Spleen (tissue), 7 donors: ENCODE results near the gene OSM.

Experiments
- POLR2A ChIP-seq, 3 donors: fragments of 450-650 bp; IDR thresholded peaks; one replicate each; pipeline ENCODE4 v1.5.1; 2017; ENCODE audit warnings: antibody characterized with exemption in 3 of 3, mild to moderate bottlenecking in 1 of 3
- POLR2AphosphoS5 ChIP-seq, 3 donors: sonication (generic); formaldehyde crosslinking; IDR thresholded peaks; one replicate each; pipeline ENCODE4 v1.5.1; 2017; ENCODE audit warnings: antibody characterized with exemption in 3 of 3
- TF ChIP-seq, protein P1 (sequence below), 11 experiments: fragments of 200-600 bp in 7 of 11; fragments of 450-650 bp in 4 of 11; sonication (generic) in 4 of 11; IDR thresholded peaks in 8 of 11; conservative IDR thresholded peaks in 3 of 11; 1 replicate in 7 of 11; 2 replicates in 4 of 11; pipeline versions ENCODE4 v1.4.0 to v1.8.0; 2016 to 2021; ENCODE audit warnings: antibody characterized with exemption in 11 of 11, inconsistent platforms in 4 of 11, mild to moderate bottlenecking in 1 of 11
- donor health status: DM: no; HTN: no; CAD: no; lungs with moderate emphysema.
- donor health status: DM: no; HTN: no; CAD: no.
- donor health status: DM: no; HTN: no; CAD: no.

DNA sequence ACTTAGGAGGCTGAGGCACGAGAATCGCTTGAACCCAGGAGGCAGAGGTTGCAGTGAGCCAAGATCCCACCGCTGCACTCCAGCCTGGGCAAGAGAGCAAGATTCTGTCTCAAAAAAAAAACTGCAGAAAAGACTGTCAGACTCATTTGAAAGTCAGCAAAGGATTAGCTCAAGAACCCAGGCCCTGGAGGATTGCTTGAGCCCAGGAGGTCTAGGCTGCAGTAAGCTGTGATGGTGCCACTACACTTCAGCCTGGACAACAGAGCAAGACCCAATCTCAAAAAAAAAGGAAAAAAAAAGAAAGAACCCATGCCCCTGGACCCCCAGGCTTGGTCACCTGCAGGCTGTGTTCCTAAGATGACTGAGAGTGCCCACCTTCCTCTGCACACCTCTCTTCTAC, 36.3 kb downstream of the OSM start:
- TF ChIP-seq, protein P1, sequence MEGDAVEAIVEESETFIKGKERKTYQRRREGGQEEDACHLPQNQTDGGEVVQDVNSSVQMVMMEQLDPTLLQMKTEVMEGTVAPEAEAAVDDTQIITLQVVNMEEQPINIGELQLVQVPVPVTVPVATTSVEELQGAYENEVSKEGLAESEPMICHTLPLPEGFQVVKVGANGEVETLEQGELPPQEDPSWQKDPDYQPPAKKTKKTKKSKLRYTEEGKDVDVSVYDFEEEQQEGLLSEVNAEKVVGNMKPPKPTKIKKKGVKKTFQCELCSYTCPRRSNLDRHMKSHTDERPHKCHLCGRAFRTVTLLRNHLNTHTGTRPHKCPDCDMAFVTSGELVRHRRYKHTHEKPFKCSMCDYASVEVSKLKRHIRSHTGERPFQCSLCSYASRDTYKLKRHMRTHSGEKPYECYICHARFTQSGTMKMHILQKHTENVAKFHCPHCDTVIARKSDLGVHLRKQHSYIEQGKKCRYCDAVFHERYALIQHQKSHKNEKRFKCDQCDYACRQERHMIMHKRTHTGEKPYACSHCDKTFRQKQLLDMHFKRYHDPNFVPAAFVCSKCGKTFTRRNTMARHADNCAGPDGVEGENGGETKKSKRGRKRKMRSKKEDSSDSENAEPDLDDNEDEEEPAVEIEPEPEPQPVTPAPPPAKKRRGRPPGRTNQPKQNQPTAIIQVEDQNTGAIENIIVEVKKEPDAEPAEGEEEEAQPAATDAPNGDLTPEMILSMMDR (IDR thresholded peaks at IDR 0.05 in 8 of 11, conservative IDR thresholded peaks at IDR 0.05 in 3 of 11), result no peak
- TF ChIP-seq POLR2AphosphoS5 (IDR thresholded peaks at IDR 0.05) (no peak), POLR2A (IDR thresholded peaks at IDR 0.05) (no peak)
